Stimulated activated CD4-positive, alpha-beta T cell treated with anti-CD3 and anti-CD28 coated beads, Interleukin-2, amount 100 ng/mL, for 4 hours (primary cell): Measurements from ENCODE around the gene PFDN1.

Source experiments
- DNase-seq: peaks from one replicate; pipeline ENCODE4 v3.0.0-alpha.2; 2020; ENCODE audit warnings: low read depth

Gene PFDN1

DNA sequence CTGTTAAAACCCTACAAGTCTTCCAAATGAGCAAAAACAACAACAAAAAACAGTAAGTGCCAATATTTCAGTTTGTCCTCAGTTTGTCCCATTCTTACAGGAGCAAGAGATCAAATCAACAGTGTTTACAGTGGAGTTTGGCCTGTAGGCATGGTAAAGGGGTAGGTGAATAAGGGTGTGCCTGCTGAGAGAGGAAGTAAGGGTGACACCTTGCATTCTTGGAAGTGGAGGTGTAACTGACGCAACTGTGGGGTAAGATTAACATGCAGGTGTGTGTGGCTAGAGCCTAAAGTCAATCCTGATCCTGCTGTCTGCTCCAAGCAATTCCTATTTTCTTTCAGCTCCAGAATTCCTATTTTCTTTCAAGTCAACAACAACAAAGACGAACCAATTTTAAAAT lies 43.4 kb downstream of the PFDN1 start:
- DNase-seq = no peak

- DNase-seq = no peak
Measured at GRCh38 chr5:140258873-140259272, 44.0 kb downstream of the PFDN1 start.

DNA sequence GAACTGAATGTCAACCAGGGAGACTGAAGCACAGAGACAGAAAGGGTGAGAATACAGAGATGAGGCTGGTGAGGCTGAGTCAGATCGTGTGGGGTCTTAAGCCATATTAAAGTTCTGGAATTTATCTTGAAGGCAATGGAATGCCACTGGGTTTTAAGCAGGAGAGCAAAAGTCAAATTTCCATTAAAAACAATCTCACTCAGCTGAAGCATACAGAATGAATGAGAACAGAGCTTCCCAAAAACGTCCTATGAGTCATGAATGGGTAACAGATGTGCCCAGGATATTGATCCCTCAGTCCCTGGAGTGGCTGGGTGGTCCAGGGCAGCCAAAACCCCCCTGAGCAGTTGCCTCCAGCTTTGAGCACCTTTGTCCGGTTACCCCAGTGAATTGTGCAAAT lies 44.9 kb downstream of the PFDN1 start:
- no peak for DNase-seq

DNA sequence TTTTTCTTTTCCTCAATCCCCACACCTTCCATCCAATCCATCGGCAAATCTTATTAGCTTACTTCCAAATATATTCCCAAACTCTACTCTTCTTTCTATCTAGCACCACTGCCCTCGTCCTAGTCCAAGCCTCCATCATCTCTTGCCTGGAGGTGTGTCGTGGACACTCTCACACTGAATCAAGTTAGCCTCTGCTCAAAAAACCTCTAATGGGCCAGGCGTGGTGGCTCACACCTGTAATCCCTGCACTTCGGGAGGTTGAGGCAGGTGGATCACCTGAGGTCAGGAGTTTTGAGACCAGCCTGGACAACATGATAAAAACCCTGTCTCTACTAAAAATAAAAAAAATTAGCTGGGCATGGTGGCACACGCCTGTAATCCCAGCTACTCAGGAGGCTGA lies 46.2 kb downstream of the PFDN1 start:
- DNase-seq = no peak

DNA sequence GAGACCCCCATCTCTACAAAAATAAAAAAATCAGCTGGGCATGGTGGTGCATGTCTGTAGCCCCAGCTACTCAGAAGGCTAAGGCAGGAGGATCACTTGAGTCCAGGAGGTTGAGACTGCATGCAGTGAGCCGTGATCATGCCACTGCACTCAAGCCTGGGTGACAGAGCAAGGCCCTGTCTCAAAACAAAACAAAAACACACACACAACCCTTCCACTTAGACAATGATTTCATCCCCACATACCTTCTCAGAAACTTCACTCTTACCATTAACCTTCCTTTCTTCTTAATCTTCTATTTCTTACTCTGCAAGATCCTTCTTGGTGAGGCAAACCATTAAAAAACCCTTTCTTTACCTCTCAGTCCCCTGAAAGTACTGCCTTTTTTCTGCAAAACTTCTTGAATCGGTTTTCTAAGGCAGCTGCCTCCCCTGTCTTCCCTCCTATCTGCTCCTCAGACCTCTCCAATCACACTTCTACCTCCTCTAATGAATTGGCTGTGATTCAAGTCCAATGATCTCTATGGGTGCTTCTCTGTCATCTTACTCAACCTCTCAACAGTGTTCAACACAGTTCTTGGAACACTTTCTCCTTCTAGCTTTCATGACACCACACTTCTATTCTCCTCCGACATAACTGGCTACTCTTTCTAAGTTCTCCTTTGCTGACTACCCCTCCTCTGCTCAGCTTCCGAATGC lies 47.3 kb downstream of the PFDN1 start:
- DNase-seq = no peak

GRCh38 chr5:140253985-140254384 lies 48.9 kb downstream of the PFDN1 start:
- DNase-seq = no peak

GRCh38 chr5:140252470-140253126 lies 50.3 kb downstream of the PFDN1 start:
- no peak for DNase-seq

DNA sequence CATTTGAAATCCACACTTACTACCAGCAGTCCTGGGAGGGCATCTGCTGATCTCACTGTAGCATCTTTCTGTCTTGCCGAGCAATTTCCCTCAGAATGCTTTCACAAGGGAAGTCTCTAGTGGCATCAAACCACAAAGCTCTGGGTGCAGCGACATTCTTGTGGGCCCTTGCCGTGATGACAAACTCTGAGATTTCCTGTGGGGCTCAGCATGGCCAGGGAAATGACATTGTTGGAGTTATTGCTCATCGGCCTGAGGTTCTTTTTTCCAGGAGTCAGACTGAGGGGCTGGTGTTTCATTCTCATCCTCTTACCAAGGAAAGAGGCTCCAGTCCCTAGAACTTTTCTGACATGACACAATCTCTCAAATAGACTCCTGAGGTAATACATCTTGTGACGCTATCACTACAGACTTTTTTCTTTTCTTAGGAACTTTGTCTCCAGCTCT lies 51.4 kb downstream of the PFDN1 start:
- DNase-seq = peak; percentile 39

DNA sequence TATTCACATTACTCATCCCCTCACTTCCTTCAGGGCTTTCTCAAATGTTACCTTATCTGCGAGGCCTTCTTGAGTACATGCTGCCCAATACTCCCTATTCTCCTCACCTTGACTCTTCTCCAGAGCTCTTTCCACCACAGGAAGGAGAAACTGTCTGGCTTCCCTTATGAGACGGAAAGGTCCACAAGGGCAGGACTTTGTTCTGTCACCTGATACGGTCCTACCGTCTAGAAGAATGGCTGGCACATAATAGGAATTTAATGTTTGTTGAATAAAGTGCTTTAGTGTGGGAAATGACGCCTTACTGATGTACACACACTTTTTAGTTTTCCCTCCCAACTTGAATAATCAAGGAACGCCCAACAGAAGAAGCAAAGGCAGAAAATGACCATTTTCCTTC lies 52.5 kb downstream of the PFDN1 start:
- no peak for DNase-seq

DNA sequence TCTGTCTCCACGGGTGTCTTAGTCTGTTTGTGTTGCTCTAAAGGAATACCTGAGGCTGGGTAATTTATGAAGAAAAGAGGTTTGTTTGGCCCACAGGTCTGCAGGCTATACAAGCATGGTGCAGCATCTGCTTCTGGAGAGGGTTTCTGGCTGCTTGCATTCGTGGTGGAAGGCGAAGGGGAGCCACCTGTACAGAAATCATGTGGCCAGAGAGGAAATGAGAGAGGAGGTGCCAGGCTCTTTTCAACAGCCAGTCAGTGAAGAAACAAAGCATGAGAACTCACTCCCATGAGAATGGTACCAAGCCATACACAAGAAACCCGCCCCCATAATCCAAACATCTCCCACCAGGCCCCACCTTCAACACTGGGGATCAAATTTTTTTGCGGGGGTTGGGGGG lies 53.4 kb downstream of the PFDN1 start:
- no peak for DNase-seq

DNA sequence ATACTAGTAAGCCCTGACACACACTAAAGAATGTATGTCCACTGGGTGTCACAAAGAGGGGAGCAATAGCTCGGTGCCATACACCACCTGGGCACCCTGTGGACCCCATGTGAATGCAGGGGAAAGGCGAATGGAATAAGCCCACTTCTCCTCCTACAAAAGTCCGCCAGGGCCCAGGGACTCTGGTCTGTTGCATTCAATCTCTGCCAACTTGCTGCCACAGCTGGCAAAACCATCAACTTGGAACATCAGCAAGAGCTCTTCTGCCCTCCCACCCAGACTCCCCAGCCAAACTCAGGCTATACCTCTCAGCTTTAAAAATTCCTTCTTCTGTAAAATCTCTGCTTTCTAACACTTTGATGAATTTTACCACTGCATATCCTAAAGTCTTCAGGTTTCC lies 54.5 kb downstream of the PFDN1 start:
- no peak for DNase-seq

DNA sequence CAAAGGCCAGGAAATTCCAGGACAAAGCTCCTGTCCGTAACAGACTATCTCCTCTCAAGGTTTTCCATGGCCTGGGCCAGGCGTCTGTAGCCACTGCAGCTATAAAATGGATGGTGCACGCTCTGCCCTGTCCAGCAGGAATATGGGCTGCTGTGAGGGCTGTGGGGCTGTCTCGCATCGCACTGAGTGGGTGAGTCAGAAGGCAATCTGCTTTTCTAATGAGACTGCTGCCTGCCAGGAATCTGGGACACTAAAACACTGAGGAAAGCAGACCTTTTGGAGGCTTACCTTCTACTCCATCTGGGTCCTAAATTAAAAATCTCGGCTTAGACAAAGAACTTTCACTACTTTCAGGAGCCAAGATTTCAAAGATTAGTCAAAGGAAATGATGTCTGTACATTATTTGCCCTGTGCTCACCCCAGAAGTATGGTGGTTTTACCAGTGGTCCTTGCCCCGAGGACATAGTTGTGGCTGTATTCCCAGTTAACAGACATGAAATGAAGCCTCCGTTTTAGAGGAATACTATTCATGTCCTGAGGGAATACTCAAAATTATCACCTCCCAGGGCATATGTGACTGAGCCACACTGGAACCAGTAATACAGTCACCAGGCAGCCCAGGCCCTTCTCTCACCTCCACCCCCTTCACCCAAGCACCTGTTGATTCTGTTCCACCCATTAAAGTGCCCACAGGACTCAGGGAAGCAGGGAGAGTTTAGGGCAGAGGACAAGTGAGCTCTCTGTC lies 56.4 kb downstream of the PFDN1 start:
- no peak for DNase-seq

GRCh38 chr5:140245926-140246325 lies 57.0 kb downstream of the PFDN1 start:
- no peak for DNase-seq

- no peak for DNase-seq
Measured at GRCh38 chr5:140245341-140245740, 57.6 kb downstream of the PFDN1 start.

GRCh38 chr5:140244525-140245025 lies 58.3 kb downstream of the PFDN1 start:
- peak; percentile 73 for DNase-seq

GRCh38 chr5:140243706-140244250 lies 59.1 kb downstream of the PFDN1 start:
- no peak for DNase-seq

- DNase-seq = no peak
Measured at GRCh38 chr5:140242890-140243585, 59.9 kb downstream of the PFDN1 start.

DNA sequence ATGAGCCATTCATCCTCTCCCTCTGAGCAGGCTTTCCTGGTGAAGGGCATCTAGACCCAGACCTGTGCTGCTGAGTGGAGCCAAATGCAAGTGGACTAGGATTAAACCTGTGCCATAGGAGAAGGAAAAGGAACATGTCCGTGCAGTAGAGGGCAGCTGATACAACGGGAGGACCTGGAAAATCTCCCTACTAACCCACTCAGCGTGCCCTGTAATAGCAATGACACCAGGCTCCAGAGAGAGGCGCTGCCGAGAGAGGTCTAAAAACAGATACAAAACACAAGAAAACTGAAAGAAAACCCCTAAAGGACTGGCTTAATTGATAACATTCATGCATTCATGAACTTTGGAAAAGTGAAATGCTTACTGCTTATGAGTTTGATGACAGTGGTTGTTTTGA lies 60.8 kb downstream of the PFDN1 start:
- DNase-seq = no peak

DNA sequence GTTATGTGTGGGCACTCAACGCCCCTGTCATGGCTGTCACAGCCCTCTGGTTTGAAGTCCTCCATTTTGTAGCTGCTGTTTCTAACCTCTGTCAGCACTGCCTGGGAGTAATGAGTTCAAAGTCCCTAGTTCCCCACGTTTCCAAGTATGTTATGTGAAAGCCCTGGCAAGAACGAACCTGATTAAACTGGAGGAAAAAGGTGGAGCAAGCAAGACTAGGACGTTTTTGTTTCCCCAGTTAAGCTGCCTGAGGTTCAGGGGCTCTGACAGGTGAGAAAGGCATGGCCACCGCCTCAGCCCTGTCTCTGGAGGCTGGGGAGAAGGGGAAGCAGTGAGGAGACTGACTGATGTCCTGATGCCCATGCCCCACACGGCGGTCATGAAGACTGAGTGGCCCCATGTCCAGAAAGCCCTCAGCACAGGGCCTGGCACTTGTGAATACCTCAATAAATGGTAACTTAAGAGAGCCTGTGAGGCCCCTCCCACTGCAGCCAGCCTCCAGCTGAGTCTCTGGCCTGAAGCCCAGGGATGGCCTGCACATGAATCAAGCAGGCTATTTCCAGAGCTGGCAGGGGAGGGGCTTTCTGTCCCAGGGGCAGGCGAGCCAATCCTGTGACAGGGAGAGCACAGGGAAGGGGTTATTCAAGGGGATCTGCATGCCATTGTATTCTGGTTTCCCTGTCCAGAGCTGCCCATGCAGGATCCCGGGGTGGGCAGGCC lies 61.8 kb downstream of the PFDN1 start:
- no peak for DNase-seq

DNA sequence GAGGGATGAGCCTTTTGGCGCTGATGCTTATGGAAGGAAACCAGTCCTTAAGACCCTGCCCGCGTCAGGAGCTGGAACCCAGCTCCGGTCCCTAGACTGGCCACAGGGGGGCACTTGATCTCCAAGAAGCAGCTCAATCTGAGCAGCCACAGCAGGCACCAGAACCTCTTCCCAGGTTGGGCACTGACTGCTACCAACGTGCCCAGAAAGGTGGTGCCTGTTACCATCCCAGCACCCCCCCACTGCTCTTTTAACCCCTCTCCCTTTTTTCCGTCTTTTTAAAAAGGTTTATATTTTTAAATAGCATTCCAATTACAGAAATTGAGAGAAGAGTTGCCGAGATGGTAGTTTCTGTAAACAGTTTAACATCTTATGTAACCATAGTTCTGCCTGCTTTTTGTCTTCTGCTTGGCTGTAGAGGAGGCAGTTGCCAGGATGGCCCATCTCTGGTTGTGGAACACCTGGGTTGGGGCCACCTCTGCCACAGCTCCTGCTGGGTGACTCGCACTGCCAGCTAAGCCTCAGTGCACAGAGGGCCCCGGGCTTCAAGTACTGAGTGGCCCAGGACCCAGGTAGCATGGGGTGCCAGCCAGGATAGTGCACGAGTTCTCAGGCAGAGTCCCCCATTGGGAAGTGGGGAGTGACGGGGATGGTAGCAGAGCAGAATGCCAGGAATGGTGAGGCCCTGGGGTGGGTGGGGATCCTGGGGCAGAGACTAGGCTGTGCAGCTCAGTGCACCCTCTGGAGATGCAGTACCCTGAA lies 62.8 kb downstream of the PFDN1 start:
- DNase-seq = peak; percentile 46

DNA sequence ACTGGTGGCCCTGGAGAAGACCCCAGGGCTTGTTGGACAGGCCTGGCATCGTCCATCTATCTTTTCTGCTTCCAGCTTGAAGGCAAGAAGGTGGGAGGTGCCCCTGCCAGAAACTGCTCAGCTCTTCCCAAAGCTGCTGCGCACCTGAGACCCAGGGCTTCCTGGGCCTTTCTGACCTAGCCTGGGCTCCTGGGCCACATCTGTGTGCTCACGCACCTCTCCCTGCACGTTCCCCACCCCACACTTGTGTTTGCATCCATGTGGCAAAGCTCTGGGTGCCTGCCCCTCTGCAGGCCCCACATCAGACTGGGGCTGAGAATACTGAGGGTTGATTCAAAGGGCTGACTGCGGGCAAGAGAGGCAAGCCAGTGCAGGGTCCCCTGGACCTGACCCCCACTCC lies 63.4 kb downstream of the PFDN1 start:
- DNase-seq = no peak
